ENCODE measurements around the gene AP4S1. TPM values are rescaled to one million over a fixed set of nuclear protein-coding genes. Genes with fewer than 3 reads are reported as not detected.
"Not testable (repeated sequence)": the region's sequence is repeated elsewhere in the genome, so short reads cannot be mapped to it uniquely, and the experiment has no call there.

The AP4S1 gene
- total RNA-seq, 2 donors from 2014 or later = 11.7 to 14.0 TPM

GRCh38 chr14:31038521-31039166 lies 13.2 kb downstream of the AP4S1 start:
- no peaks in the 10 kb centered on the region for H3K27me3 Mint-ChIP-seq
- DNase-seq (no peak), ATAC-seq (no peak)
- no peaks in the 10 kb centered on the region for H3K9me3 ChIP-seq (ENCODE audit: control insufficient read depth, low read length, poor library complexity, severe bottlenecking)
- peaks cover 2% of the 10 kb centered on the region for H3K4me1 Mint-ChIP-seq
- peaks cover 4% of the 10 kb centered on the region for H3K36me3 Mint-ChIP-seq (ENCODE audit: low read depth)
- peak overlapping the region; percentile 16 for H3K27ac Mint-ChIP-seq
- no peak overlapping the region for H3K4me3 Mint-ChIP-seq

- peaks cover 1% of the 10 kb centered on the region for H3K36me3 Mint-ChIP-seq (ENCODE audit: low read depth)
- DNase-seq (no peak), ATAC-seq (no peak)
- H3K4me3 Mint-ChIP-seq = no peak overlapping the region
- no peak overlapping the region for H3K27ac Mint-ChIP-seq
- H3K27me3 Mint-ChIP-seq = no peaks in the 10 kb centered on the region
- H3K4me1 Mint-ChIP-seq = peaks cover 2% of the 10 kb centered on the region
- H3K9me3 ChIP-seq (ENCODE audit: control insufficient read depth, low read length, poor library complexity, severe bottlenecking) = no peaks in the 10 kb centered on the region
Observed at GRCh38 chr14:31042300-31042699, 16.9 kb downstream of the AP4S1 start.

- H3K27ac Mint-ChIP-seq; H3K27me3 Mint-ChIP-seq; DNase-seq; H3K4me3 Mint-ChIP-seq; ATAC-seq; H3K9me3 ChIP-seq (ENCODE audit: control insufficient read depth, low read length, poor library complexity, severe bottlenecking); H3K36me3 Mint-ChIP-seq (ENCODE audit: low read depth); H3K4me1 Mint-ChIP-seq: not testable (repeated sequence)
Observed at GRCh38 chr14:31042893-31043292, 17.4 kb downstream of the AP4S1 start.

DNA sequence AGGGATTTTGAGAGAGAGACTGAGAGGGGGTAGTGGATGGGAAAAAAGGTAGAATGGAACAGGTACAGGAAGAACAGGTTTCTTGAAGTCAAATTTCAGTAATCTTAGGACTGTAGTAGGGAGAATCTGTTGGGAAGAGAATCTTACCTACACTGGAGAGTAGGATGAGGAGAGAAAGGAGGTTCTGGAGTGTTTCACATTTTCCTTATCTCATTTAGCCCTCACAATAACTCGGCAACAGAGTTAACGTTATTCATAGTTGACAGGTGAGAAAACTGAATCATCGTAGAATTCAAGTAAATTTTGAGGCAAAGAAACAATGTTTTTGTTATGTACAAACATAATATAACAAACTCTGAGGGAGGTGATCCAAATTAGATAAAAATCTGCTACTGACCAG lies 17.9 kb downstream of the AP4S1 start:
- no peaks in the 10 kb centered on the region for H3K9me3 ChIP-seq (ENCODE audit: control insufficient read depth, low read length, poor library complexity, severe bottlenecking)
- Mint-ChIP-seq H3K4me1 (peaks cover 2% of the 10 kb centered on the region), H3K4me3 (no peak overlapping the region), H3K36me3 (ENCODE audit: low read depth) (no peaks in the 10 kb centered on the region), H3K27me3 (no peaks in the 10 kb centered on the region), H3K27ac (no peak overlapping the region)
- no peak for ATAC-seq
- no peak for DNase-seq

- H3K27ac Mint-ChIP-seq = no peak overlapping the region
- no peaks in the 10 kb centered on the region for H3K27me3 Mint-ChIP-seq
- DNase-seq (no peak), ATAC-seq (no peak)
- no peak overlapping the region for H3K4me3 Mint-ChIP-seq
- H3K36me3 Mint-ChIP-seq (ENCODE audit: low read depth) = peaks cover under 1% of the 10 kb centered on the region
- H3K9me3 ChIP-seq (ENCODE audit: control insufficient read depth, low read length, poor library complexity, severe bottlenecking) = no peaks in the 10 kb centered on the region
- H3K4me1 Mint-ChIP-seq = peaks cover 3% of the 10 kb centered on the region
Observed at GRCh38 chr14:31045501-31046080, 20.1 kb downstream of the AP4S1 start.

DNA sequence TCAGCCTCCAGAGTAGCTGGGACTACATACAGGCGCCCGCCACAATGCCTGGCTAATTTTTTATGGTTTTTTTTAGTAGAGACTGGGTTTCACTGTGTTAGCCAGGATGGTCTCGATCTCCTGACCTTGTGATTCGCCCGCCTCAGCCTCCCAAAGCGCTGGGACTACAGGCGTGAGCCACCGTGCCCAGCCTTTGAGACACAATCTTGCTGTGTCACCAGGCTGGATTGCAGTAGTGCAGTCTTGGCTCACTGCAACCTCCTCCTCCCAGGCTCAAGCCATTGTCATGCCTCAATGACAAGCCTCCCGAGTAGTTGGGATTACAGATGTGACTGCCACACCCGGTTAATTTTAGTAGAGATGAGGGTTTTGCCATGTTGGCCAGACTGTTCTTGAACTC lies 22.1 kb downstream of the AP4S1 start:
- no peaks in the 10 kb centered on the region for H3K9me3 ChIP-seq (ENCODE audit: control insufficient read depth, low read length, poor library complexity, severe bottlenecking)
- Mint-ChIP-seq H3K36me3 (ENCODE audit: low read depth) (peaks cover 3% of the 10 kb centered on the region), H3K27ac (no peak overlapping the region), H3K4me3 (no peak overlapping the region), H3K4me1 (peaks cover 5% of the 10 kb centered on the region), H3K27me3 (no peaks in the 10 kb centered on the region)
- ATAC-seq (no peak), DNase-seq (no peak)

GRCh38 chr14:31051023-31051422 lies 25.6 kb downstream of the AP4S1 start:
- DNase-seq (no peak), ATAC-seq (no peak)
- H3K36me3 Mint-ChIP-seq (ENCODE audit: low read depth) = peaks cover 3% of the 10 kb centered on the region
- H3K4me3 Mint-ChIP-seq = no peak overlapping the region
- H3K4me1 Mint-ChIP-seq = peaks cover 5% of the 10 kb centered on the region
- peak overlapping the region; percentile 43 for H3K27ac Mint-ChIP-seq
- no peaks in the 10 kb centered on the region for H3K27me3 Mint-ChIP-seq
- no peaks in the 10 kb centered on the region for H3K9me3 ChIP-seq (ENCODE audit: control insufficient read depth, low read length, poor library complexity, severe bottlenecking)

GRCh38 chr14:31051511-31051910 lies 26.1 kb downstream of the AP4S1 start:
- peaks cover 5% of the 10 kb centered on the region for H3K4me1 Mint-ChIP-seq
- H3K36me3 Mint-ChIP-seq (ENCODE audit: low read depth) = peaks cover 3% of the 10 kb centered on the region
- ATAC-seq (no peak), DNase-seq (no peak)
- H3K9me3 ChIP-seq (ENCODE audit: control insufficient read depth, low read length, poor library complexity, severe bottlenecking) = no peaks in the 10 kb centered on the region
- H3K27me3 Mint-ChIP-seq = no peaks in the 10 kb centered on the region
- no peak overlapping the region for H3K4me3 Mint-ChIP-seq
- H3K27ac Mint-ChIP-seq = peak overlapping the region; percentile 43

- not testable (repeated sequence) for H3K9me3 ChIP-seq (ENCODE audit: control insufficient read depth, low read length, poor library complexity, severe bottlenecking); DNase-seq; H3K4me1 Mint-ChIP-seq; ATAC-seq; H3K27me3 Mint-ChIP-seq; H3K4me3 Mint-ChIP-seq; H3K27ac Mint-ChIP-seq; H3K36me3 Mint-ChIP-seq (ENCODE audit: low read depth)
Observed at GRCh38 chr14:31052905-31053586, 27.6 kb downstream of the AP4S1 start.

DNA sequence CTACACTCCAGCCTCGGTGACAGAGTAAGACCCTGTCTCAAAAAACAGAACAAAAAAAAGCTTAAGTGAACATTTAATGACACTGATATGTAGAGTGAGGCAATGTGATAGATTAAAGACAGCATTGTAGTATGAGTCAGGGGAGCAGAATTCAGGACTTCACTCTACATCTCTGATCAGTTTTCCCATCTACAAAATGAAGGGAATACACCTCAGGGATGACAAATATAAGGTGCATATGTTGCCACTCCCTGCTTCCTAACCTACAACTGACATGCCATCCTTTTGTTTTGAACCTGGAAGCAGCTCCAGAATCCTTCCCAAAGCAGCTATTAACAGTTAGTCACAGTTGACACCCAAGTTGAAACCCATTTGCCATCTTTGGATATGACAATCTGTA lies 31.6 kb downstream of the AP4S1 start:
- H3K27ac Mint-ChIP-seq = no peak overlapping the region
- ATAC-seq = no peak
- peaks cover 13% of the 10 kb centered on the region for H3K4me1 Mint-ChIP-seq
- H3K27me3 Mint-ChIP-seq = no peaks in the 10 kb centered on the region
- no peaks in the 10 kb centered on the region for H3K36me3 Mint-ChIP-seq (ENCODE audit: low read depth)
- DNase-seq = no peak
- H3K9me3 ChIP-seq (ENCODE audit: control insufficient read depth, low read length, poor library complexity, severe bottlenecking) = no peaks in the 10 kb centered on the region
- no peak overlapping the region for H3K4me3 Mint-ChIP-seq

GRCh38 chr14:31057701-31058364 lies 32.4 kb downstream of the AP4S1 start:
- no peaks in the 10 kb centered on the region for H3K9me3 ChIP-seq (ENCODE audit: control insufficient read depth, low read length, poor library complexity, severe bottlenecking)
- Mint-ChIP-seq H3K4me1 (peaks cover 13% of the 10 kb centered on the region), H3K27ac (no peak overlapping the region), H3K27me3 (no peaks in the 10 kb centered on the region), H3K36me3 (ENCODE audit: low read depth) (no peaks in the 10 kb centered on the region), H3K4me3 (no peak overlapping the region)
- DNase-seq (no peak), ATAC-seq (no peak)

- no peaks in the 10 kb centered on the region for H3K9me3 ChIP-seq (ENCODE audit: control insufficient read depth, low read length, poor library complexity, severe bottlenecking)
- Mint-ChIP-seq H3K4me1 (peaks cover 11% of the 10 kb centered on the region), H3K27ac (peak overlapping the region; percentile 51), H3K4me3 (no peak overlapping the region), H3K27me3 (no peaks in the 10 kb centered on the region), H3K36me3 (ENCODE audit: low read depth) (no peaks in the 10 kb centered on the region)
- no peak for DNase-seq
- ATAC-seq = no peak
Observed at GRCh38 chr14:31059152-31059924, 33.9 kb downstream of the AP4S1 start.

Measured in T-helper 17 cell (primary cell).